Right atrium auricular region (tissue), 2 donors: ENCODE data around the gene PAFAH1B2. TPM values are rescaled to one million over a fixed set of nuclear protein-coding genes. Genes with fewer than 3 reads are reported as not detected.

Experiments
- DNase-seq: peaks from one replicate; pipeline ENCODE4 v3.0.0-alpha.2; 2019; ENCODE audit warnings: low spot score
- H3K27ac ChIP-seq, 2 donors: fragments of 200-600 bp; sonication (generic); 1 replicate in 1 of 2; 2 replicates in 1 of 2; pipeline ENCODE4 v1.5.1; 2016 to 2019
- H3K27me3 ChIP-seq, 2 donors: fragments of 200-600 bp; sonication (generic); one replicate each; pipeline versions ENCODE4 v1.5.1 to v1.6.0; 2017 to 2019
- H3K36me3 ChIP-seq: fragments of 200-600 bp; sonication (generic); one replicate; pipeline ENCODE4 v1.5.1; 2016
- H3K4me1 ChIP-seq, 2 donors: fragments of 200-600 bp; sonication (generic); one replicate each; pipeline versions ENCODE4 v1.5.1 to v1.6.0; 2017 to 2019
- H3K4me3 ChIP-seq, 2 donors: fragments of 200-600 bp; sonication (generic); 1 replicate in 1 of 2; 2 replicates in 1 of 2; pipeline ENCODE4 v1.5.1; 2017 to 2019; ENCODE audit warnings: mild to moderate bottlenecking in 1 of 2, moderate library complexity in 1 of 2
- H3K9me3 ChIP-seq, 2 donors: fragments of 200-600 bp; sonication (generic); one replicate each; pipeline ENCODE4 v1.5.1; 2019
- total RNA-seq, 2 donors: library from RNA; depleted of rRNA; stranded (reverse); fragments of >200 nt; gene quantifications; one replicate each; pipeline ENCODE4 v1.1.0, GENCODE V29; 2016
- TF ChIP-seq, protein P1 (sequence below), 2 donors: fragments of 200-600 bp; sonication (generic); IDR thresholded peaks; one replicate each; pipeline ENCODE4 v1.5.1; 2019; ENCODE audit warnings: antibody characterized with exemption in 2 of 2

PAFAH1B2 gene
- total RNA-seq, 2 donors from 2014 or later = 41.1 to 65.8 TPM

DNA sequence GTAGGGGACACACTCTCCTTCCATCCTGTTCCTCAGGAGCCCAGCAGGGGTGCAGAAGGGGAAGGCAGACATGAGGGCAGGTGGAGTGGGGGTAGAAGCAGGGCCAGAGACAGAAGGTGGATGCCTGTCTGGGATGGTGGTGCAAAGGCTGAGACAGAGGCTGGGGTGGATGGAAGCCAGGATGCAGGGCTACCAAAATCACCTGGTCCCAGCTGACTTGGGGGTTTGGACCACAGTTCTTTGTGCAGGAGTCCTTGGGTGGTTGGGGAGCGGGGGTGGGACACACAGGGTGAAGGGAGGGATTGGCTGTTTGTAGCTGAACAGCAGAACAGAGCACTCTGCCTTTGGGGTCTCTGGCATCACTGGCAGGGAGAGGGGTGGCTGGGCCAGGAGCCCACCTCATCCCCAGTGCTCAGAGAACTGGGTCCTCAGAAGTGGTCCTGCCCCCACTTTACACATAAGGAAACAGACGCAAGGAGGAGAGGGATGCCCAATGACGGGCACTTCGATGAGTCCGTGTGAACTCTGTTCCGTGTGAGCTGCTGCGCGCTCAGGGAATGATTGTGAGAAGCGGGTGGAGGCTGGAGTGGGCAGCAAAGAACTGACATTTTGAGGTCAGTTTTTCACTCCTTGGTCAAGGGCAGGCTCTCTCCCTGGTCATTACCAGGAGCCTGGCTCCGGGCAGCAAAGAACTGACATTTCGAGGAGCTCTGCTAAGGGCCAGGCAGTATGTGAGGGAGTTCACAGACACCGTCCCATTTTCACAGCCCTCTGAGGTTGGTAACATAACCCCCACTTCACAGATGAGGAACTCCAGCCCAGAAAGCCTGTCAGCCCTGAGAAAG is 56.9 kb downstream of the PAFAH1B2 start:
- TF ChIP-seq, protein P1, sequence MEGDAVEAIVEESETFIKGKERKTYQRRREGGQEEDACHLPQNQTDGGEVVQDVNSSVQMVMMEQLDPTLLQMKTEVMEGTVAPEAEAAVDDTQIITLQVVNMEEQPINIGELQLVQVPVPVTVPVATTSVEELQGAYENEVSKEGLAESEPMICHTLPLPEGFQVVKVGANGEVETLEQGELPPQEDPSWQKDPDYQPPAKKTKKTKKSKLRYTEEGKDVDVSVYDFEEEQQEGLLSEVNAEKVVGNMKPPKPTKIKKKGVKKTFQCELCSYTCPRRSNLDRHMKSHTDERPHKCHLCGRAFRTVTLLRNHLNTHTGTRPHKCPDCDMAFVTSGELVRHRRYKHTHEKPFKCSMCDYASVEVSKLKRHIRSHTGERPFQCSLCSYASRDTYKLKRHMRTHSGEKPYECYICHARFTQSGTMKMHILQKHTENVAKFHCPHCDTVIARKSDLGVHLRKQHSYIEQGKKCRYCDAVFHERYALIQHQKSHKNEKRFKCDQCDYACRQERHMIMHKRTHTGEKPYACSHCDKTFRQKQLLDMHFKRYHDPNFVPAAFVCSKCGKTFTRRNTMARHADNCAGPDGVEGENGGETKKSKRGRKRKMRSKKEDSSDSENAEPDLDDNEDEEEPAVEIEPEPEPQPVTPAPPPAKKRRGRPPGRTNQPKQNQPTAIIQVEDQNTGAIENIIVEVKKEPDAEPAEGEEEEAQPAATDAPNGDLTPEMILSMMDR (IDR thresholded peaks at IDR 0.05) = no peak
- H3K9me3 ChIP-seq = no peaks in the 10 kb centered on the region
- no peak for DNase-seq
- peak overlapping the region; percentile 86 to 88 for H3K27ac ChIP-seq
- H3K4me1 ChIP-seq = peaks cover 0 to 79% of the 10 kb centered on the region in 2 donors
- no peaks in the 10 kb centered on the region for H3K27me3 ChIP-seq
- peak overlapping the region; percentile 58 to 62 for H3K4me3 ChIP-seq
- peaks cover 64% of the 10 kb centered on the region for H3K36me3 ChIP-seq

DNA sequence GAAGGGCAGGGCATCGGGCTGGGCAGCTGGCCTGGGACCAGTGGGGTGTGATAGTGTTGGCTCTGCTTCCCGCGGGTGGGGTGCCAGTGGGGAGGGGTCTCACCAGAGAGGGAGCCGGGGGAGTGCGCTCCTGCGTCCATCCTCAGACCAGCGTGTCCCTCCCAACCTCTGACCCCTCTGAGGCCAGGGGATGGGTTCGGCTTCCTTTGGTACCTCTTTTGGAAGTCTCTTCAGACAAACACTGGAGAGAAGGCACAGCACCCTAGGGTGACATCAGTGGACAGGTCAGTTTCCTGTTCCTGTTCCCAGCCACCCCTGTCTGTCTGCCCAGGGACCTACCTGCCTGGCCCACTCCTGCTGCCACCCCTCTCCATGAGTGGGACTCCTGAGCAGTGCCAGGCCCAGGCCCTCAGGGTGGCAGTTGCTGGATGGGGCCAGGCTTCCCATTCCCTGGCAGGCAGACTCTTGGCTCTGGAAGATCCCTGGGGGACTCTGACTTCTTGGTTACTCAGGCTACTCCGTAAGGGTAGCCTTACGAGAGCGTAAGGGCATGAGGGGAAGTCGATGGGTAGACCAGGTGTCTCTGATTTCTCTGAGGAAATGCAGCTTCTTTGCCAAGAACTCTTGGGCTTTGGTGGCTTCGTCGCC is 57.7 kb downstream of the PAFAH1B2 start:
- Histone ChIP-seq H3K9me3 (no peaks in the 10 kb centered on the region), H3K36me3 (peaks cover 60% of the 10 kb centered on the region), H3K27me3 (no peaks in the 10 kb centered on the region), H3K4me3 (peak overlapping the region; percentile 58 to 62), H3K27ac (peak overlapping the region; percentile 86 to 88), H3K4me1 (peaks cover 0 to 79% of the 10 kb centered on the region in 2 donors)
- TF ChIP-seq, protein P1 (IDR thresholded peaks at IDR 0.05) = no peak
- no peak for DNase-seq

DNA sequence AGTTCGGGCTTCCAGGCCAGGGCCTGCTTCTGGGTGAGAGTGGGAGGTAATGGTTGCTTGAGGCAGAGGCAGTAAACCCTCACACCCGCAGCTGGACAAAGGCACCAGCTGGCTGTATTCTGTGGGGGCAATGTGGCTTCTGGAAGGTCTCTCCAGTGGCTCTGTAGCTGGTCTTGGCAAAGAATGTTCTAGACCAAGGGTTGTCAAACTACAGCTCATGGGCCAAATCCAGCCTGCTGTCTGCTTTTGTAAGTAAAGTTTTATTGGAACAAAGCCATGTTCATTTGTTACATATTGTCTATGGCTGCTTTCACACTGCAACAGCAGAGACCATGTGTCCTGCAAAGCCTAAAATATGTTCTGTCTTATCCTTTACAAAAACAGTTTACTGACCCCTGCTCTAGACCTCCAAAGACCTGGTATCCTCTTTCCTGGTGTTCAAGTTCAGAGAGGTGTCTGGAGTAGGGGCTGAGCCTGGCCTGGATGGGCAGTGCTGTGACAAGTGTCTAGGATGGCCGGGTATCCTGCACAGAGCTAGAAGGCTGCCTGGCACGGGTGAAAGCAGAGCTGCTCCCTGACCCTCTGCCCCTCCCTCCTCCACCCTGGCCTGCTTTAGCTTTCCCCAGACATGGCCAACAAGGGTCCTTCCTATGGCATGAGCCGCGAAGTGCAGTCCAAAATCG is 58.4 kb downstream of the PAFAH1B2 start:
- Histone ChIP-seq H3K27me3 (no peaks in the 10 kb centered on the region), H3K9me3 (no peaks in the 10 kb centered on the region), H3K4me3 (peak overlapping the region; percentile 58 to 62), H3K36me3 (peaks cover 60% of the 10 kb centered on the region), H3K4me1 (peaks cover 0 to 74% of the 10 kb centered on the region in 2 donors), H3K27ac (peak overlapping the region; percentile 86 to 88)
- TF ChIP-seq, protein P1 (IDR thresholded peaks at IDR 0.05) = no peak
- no peak for DNase-seq

DNA sequence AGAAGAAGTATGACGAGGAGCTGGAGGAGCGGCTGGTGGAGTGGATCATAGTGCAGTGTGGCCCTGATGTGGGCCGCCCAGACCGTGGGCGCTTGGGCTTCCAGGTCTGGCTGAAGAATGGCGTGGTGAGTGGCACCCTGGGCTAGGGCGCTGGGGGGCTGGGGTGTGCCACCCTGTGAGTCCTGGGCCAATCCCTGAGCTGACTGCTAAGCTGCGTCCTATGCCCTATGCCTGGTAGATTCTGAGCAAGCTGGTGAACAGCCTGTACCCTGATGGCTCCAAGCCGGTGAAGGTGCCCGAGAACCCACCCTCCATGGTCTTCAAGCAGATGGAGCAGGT is 59.0 kb downstream of the PAFAH1B2 start:
- peak overlapping the region; percentile 86 to 88 for H3K27ac ChIP-seq
- DNase-seq = no peak
- no peaks in the 10 kb centered on the region for H3K27me3 ChIP-seq
- peaks cover 60% of the 10 kb centered on the region for H3K36me3 ChIP-seq
- no peaks in the 10 kb centered on the region for H3K9me3 ChIP-seq
- H3K4me3 ChIP-seq = peak overlapping the region; percentile 58 to 62
- TF ChIP-seq, protein P1 (IDR thresholded peaks at IDR 0.05) = no peak
- peaks cover 0 to 69% of the 10 kb centered on the region in 2 donors for H3K4me1 ChIP-seq

DNA sequence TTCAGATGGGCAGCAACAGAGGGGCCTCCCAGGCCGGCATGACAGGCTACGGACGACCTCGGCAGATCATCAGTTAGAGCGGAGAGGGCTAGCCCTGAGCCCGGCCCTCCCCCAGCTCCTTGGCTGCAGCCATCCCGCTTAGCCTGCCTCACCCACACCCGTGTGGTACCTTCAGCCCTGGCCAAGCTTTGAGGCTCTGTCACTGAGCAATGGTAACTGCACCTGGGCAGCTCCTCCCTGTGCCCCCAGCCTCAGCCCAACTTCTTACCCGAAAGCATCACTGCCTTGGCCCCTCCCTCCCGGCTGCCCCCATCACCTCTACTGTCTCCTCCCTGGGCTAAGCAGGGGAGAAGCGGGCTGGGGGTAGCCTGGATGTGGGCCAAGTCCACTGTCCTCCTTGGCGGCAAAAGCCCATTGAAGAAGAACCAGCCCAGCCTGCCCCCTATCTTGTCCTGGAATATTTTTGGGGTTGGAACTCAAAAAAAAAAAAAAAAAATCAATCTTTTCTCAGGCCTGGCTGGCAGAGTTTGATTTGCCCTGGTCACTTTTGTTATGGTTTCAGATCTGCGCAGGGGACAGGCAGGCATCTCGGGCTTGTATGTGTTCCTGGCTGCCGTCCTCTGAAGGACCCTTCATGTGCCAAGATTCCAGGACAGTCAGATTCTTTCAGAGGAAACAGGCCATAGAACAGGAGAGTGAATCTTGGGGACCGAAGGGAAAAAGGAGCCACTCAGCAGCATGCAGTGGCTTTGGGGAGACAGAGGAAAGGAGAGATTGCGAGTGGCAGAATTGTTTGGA is 60.4 kb downstream of the PAFAH1B2 start:
- no peaks in the 10 kb centered on the region for H3K27me3 ChIP-seq
- H3K4me3 ChIP-seq = peak overlapping the region; percentile 3 to 11
- H3K9me3 ChIP-seq = no peaks in the 10 kb centered on the region
- peaks cover 60% of the 10 kb centered on the region for H3K36me3 ChIP-seq
- TF ChIP-seq, protein P1 (IDR thresholded peaks at IDR 0.05) = no peak
- H3K4me1 ChIP-seq = peaks cover 0 to 55% of the 10 kb centered on the region in 2 donors
- peak overlapping the region; percentile 86 to 88 for H3K27ac ChIP-seq
- DNase-seq = no peak
